SK-N-MC (cell line): Measurements from ENCODE around the gene MRPL9.

ENCODE experiments used
- EZH2 ChIP-seq: fragments of 200-600 bp; sonication (generic); IDR thresholded peaks from one replicate; pipeline ENCODE4 v1.6.1; 2017; ENCODE audit warnings: antibody characterized with exemption
- FOXP2 ChIP-seq: optimal IDR thresholded peaks from 2 replicates; pipeline ENCODE3; 2011; ENCODE audit warnings: mild to moderate bottlenecking, moderate library complexity; ENCODE audit not compliant: insufficient read depth; ENCODE audit errors: extremely low read length, control extremely low read depth
- POLR2AphosphoS5 ChIP-seq: IDR thresholded peaks from 2 replicates; pipeline ENCODE4 v1.6.1; 2012; ENCODE audit warnings: mild to moderate bottlenecking, low read depth, low read length, borderline replicate concordance

DNA sequence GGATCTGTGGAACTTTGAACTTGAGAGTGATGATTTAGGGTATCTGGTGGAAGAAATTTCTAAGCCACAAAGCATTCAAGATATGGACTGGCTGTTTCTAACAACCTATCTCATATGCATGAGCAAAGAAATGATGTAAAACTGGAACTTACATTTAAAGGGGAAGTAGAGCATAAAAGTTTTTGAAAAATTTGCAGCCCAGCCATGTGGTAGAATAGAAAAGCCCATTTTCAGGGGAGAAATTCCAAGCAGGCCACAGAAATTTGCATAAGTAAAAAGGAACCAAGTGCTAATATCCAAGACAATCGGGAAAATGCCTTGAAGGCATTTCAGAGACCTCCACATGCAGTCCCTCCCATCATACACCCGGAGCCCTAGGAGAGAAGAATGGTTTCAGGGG is 26.3 kb downstream of the MRPL9 start:
- TF ChIP-seq POLR2AphosphoS5 = no peak
- TF ChIP-seq EZH2 = no peak
- no peak for TF ChIP-seq FOXP2
